22Rv1 (cell line): ENCODE measurements around the gene IL1RN.

Experiments used
- H3K27ac ChIP-seq: fragments of 450-650 bp; 2 replicates; pipeline ENCODE4 v1.5.1; 2017
- ZFX ChIP-seq: fragments of 450-650 bp; IDR thresholded peaks from 2 replicates; pipeline ENCODE4 v1.6.1; 2017; ENCODE audit warnings: antibody characterized with exemption, borderline replicate concordance
- TF ChIP-seq, protein P1 (sequence below): fragments of 450-650 bp; IDR thresholded peaks from 2 replicates; pipeline ENCODE4 v1.5.1; 2017; ENCODE audit warnings: mild to moderate bottlenecking

Gene IL1RN

DNA sequence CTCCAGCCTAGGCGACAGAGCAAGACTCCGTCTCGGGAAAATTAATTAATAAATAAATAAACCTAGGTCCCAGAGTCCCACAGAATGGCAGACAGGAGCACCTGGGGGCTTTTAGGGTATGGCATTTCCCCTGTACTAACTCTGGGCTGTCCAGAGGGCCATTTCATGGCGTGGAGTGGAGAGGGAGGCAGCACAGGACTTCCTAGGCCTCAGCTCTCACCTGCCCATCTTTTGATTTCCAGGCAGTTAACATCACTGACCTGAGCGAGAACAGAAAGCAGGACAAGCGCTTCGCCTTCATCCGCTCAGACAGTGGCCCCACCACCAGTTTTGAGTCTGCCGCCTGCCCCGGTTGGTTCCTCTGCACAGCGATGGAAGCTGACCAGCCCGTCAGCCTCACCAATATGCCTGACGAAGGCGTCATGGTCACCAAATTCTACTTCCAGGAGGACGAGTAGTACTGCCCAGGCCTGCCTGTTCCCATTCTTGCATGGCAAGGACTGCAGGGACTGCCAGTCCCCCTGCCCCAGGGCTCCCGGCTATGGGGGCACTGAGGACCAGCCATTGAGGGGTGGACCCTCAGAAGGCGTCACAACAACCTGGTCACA lies 5.1 kb downstream of the IL1RN start:
- TF ChIP-seq ZFX = no peak
- TF ChIP-seq, protein P1, sequence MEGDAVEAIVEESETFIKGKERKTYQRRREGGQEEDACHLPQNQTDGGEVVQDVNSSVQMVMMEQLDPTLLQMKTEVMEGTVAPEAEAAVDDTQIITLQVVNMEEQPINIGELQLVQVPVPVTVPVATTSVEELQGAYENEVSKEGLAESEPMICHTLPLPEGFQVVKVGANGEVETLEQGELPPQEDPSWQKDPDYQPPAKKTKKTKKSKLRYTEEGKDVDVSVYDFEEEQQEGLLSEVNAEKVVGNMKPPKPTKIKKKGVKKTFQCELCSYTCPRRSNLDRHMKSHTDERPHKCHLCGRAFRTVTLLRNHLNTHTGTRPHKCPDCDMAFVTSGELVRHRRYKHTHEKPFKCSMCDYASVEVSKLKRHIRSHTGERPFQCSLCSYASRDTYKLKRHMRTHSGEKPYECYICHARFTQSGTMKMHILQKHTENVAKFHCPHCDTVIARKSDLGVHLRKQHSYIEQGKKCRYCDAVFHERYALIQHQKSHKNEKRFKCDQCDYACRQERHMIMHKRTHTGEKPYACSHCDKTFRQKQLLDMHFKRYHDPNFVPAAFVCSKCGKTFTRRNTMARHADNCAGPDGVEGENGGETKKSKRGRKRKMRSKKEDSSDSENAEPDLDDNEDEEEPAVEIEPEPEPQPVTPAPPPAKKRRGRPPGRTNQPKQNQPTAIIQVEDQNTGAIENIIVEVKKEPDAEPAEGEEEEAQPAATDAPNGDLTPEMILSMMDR = no peak
- no peak overlapping the region for H3K27ac ChIP-seq

DNA sequence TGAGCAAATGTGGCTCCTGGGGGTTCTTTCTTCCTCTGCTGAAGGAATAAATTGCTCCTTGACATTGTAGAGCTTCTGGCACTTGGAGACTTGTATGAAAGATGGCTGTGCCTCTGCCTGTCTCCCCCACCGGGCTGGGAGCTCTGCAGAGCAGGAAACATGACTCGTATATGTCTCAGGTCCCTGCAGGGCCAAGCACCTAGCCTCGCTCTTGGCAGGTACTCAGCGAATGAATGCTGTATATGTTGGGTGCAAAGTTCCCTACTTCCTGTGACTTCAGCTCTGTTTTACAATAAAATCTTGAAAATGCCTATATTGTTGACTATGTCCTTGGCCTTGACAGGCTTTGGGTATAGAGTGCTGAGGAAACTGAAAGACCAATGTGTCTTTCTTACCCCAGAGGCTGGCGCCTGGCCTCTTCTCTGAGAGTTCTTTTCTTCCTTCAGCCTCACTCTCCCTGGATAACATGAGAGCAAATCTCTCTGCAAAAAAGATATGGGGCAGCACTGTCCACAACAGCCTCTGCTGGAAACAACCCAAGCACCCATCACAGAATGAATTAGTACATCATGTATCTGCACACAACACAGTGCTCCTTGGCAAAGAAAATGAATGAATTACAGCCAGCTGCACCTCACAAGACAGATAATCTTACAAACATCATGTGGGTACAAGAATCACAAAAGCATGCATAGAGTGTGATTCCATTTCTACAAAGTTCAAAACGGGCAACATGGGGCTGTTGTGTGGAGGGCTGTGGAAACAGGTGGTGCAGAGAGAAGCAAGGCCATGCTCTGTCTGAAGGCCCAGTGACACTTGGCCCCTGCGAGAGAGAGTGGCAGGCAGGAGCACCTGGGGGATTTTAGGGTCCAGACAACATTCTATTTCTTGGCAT lies 6.6 kb downstream of the IL1RN start:
- no peak overlapping the region for H3K27ac ChIP-seq
- no peak for TF ChIP-seq ZFX
- TF ChIP-seq, protein P1 = no peak

DNA sequence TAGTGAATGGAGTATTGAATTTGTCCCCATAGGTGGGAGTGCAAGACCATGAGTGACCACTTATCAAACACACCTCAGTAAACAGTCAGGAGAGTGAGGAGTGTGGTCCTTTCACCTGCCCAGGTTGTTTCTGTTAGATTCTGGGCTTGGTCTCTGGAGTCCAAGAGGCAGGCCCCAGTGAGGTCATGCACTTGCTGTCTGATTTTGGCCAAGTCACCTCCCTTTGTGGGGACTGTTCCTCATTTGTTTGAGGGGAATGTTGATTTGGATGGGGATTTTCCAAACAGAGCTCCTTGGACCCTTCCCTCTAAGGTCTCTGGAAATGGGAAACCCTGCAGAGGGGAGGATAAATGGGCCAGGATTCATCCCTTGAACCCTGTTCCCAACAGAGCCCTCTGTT lies 7.3 kb downstream of the IL1RN start:
- no peak overlapping the region for H3K27ac ChIP-seq

DNA sequence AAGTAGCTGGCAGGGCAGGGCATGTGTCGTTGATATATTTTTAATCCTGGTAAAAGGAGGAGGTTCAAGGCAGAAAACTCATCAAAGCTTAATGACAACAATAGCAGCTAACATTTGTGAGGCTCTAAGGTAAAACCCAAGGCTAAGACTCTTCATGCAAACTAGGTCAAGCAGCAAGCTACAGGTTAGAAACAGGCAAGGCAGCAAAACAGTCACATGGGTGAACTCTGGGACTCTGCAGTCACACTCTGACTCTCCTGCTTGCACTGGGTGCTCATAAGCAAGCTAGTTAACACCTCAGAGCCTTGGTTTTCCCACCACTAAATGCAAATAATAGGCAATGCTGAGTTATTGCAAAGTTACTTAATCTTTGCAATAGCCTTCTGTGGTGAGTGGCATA lies 7.9 kb downstream of the IL1RN start:
- no peak for TF ChIP-seq ZFX
- TF ChIP-seq, protein P1 = no peak
- H3K27ac ChIP-seq = no peak overlapping the region

More for the DNA sequence above, 7.3 kb downstream of the IL1RN start:
- no peak for TF ChIP-seq ZFX
- TF ChIP-seq, protein P1 = no peak

DNA sequence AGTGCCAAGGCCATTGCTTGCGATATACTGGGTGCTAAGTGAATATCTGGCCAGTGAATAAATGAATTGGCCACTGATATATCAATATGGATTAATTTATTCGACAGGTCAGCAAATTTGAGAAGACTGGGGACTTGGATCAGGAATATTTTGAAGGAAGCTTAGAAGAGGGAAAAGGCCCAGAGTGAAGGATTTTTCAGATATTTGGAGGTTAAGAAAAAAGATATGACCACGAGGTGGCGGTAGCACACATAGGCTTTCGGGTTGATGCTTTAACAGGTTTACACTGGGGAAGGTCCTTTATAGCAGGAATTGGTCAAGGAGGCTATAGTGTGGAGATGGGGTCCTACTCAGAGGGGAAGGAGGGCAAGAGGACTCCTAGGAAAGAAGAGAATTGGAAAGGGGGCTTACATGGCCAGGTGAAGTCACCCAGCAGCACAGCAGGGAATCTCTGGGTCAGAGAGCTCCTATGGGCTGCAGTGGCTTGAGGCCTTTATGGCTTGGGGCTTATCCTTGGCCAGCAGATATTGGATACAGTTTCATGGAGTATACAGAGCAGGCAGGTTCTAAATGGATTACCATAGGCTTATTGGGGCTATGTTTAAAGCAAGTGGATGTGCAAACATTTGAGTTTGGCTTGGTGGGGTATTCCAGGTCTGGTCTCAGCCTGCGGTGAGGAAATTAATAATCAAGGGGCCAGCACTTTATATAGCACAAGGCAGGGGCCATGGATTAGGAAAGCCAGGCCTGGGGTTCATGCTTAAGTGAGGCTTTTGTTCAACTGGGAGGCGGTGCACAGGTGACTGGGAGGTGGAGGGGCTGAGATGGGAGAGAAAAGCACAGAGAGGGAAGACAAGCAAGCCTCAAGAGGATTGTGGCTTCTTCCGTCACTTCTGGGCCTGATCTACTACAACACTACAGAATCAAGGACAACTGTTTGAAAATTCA lies 9.7 kb downstream of the IL1RN start:
- no peak overlapping the region for H3K27ac ChIP-seq
- TF ChIP-seq, protein P1 = peak; percentile 91
- no peak for TF ChIP-seq ZFX

DNA sequence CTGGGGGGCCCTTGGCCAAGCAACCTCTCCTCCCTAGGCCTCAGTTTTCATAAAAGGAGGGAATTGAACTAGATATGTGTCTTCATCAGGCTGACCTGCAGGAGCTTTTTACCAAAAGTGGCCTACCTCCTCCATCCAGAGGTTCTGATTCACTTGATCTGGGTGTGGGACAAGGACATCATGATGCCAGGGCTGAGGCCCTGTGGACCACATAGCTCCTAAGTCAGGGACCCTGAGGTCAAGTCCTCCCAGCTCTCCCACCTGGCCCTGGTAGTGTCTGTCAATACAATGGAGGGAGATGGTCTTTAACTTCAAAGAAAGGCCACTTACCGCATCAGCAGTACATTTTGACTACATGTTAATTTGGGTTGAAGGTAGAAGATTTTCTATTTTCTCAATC lies 10.4 kb downstream of the IL1RN start:
- H3K27ac ChIP-seq = no peak overlapping the region
- no peak for TF ChIP-seq ZFX
- TF ChIP-seq, protein P1 = no peak
